Stimulated activated CD8-positive, alpha-beta memory T cell treated with anti-CD3 and anti-CD28 coated beads, Interleukin-4, amount 100 ng/mL, for 48 hours (primary cell): ENCODE results near the gene TTC9C.

Experiments used
- DNase-seq: peaks from one replicate; pipeline ENCODE4 v3.0.0-alpha.2; 2020

Gene TTC9C

DNA sequence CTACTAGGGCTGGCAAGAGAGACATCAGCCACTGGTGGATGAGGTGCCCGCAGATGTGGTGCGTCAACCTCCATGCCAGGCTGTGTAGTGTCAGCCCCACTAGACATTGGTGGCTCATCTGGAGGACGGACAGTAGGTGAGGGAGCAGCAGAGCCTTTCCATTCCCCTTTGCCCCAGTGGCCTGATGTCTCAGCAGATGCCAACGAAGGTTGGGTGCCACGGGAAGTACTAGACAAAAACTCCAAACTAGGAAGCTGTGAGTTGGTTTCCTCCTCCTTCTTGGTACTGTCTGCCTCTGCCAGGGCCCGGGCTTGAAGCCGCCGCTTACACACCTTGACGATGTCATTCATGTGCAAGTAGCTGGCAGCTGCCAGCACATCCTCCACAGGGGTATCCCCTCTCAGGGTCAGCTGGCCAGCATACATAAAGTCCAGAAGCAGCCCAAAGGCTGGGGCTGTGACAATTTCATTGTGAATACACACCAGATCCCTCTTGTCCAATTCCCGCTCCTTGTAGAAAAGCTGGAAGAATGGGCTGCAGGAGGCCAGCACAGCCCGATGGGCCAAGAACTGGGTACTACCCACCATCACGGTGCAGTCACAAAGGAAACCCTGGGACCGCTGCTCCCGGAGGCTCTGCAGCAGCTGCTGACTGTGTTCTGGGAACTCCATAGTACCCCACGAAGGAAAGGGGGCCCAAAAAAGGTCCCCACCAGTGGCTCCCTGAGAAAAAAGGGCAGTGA, 24.9 kb downstream of the TTC9C start:
- DNase-seq, result no peak

GRCh38 chr11:62753736-62754603, 25.7 kb downstream of the TTC9C start, which contains the start of gene ZBTB3:
TSS of gene ZBTB3 (minus strand) at chr11:62754160. CDS start at chr11:62753664, 496 bp downstream.
- DNase-seq, result peak; percentile 97

GRCh38 chr11:62755086-62755615, 26.9 kb downstream of the TTC9C start:
- DNase-seq, result no peak

DNA sequence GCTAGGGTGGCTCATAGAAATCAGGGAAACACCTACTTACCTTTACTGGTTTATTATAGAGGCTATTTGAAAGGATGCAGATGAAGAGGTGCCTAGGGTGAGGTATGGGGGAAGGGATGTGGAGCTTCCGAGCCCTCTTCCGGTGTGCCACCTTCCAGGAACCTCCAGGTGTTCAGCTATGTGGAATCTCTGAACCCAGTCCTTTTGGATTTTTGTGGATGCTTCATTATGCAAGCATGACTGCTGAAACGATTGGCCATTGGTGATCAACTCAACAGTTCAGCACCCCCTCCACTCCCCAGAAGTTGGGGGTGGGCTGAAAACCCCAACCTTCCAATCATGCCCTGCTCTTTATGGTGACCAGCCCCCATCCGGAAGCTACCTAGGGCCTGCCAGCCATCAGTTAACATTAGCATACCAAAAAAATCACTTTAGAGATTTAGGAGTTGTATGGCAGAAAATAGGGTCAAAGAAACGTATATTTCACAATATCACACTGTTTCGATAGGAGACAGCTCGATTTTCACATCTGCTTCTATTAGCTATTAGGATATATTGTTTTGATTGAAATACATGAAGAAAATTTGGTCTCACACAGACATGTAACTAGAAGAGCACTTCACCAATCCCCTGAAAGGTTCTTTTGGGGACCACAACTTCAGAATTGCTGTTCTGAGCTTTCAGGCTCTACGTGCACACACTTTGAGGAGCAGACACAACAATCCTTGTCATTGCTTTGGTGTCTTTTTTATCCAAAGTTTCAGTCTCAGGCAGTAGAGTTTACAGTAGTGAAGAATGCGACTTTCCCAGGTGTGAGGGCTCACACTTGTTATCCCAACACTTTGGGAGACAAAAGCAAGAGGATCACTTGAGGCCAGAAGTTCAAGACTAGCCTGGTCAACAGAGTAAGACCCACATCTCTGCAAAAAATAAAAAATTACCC, 29.8 kb downstream of the TTC9C start:
- no peak for DNase-seq

DNA sequence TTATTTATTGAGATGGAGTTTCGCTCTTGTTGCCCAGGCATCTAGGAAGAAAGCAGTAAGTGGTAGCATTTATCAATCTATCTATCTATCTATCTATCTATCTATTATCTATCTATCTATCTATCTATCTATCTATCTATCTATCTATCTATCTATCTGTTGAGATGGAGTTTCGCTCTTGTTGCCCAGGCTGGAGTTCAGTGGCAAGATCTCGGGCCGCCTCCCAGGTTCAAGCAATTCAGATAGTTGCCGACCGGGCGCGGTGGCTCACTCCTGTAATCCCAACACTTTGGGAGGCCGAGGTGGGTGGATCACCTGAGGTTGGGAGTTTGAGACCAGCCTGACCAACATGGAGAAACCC, 32.6 kb downstream of the TTC9C start:
- DNase-seq, result peak; percentile 44

- peak; percentile 48 for DNase-seq
Observed at GRCh38 chr11:62770778-62771143, 42.5 kb downstream of the TTC9C start.

DNA sequence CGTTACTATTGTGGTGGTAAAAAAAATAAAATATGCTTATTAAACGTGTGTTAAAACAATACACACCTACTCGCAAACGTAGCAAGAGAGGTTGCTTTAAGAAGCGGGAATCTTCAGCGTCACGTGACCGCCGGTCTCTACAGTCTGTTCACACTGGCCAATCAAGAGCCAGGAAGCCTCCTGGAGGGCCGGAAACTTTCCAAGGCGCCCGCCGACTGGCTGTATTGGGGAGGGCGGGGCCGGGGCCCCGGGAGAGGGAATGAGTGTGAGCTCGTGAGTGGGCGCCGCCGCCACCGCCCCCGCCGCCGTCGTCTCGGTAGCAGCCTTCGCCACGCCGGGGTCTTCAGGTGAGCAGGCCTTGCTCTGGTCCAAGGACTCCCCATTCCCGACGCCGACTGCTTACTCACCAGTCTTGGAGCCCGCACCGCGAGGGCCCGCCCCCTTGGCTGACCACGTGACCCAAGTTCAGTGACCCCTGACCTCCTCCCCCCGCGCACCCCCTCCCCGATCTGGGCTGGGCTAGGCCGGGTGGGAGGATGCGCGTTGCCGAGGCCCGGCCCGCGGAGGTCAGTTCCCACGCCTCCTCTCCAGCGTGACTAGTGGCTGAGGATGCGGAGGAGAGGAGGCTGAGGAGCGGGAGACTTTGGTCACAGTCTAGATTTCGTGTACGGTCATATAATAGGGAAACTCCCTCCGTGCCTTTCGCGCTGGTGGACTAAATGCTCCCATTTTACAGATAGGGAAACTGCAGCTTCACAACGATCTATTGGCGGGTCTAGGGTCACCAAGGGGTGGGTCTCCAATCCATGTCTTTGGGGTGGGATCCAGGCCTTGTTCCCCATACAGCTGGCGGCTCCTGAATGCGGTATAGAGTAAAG, 43.1 kb downstream of the TTC9C start, which contains the start of gene TAF6L:
TAF6L (plus strand) TSS at position 253 of the 878 bp plus-strand sequence. CDS start 4,388 bp downstream, outside the sequence.
- DNase-seq, result peak; percentile 98

- no peak for DNase-seq
Observed at GRCh38 chr11:62774407-62774806, 46.1 kb downstream of the TTC9C start.

DNA sequence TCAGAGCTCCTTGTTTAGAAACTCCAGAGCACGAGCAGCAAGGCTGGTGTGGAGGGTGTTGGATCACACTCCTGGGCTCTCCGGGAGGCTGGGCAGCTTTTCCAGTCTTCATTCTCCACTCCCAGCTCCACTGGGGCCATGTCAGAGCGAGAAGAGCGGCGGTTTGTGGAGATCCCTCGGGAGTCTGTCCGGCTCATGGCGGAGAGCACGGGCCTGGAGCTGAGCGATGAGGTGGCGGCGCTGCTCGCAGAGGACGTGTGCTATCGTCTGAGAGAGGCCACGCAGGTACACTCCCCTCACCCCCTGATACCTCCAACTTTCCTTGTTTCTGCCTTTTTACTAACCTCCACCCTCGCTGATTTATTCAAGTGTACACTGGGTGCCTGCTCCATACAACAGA, 47.4 kb downstream of the TTC9C start:
- no peak for DNase-seq

DNA sequence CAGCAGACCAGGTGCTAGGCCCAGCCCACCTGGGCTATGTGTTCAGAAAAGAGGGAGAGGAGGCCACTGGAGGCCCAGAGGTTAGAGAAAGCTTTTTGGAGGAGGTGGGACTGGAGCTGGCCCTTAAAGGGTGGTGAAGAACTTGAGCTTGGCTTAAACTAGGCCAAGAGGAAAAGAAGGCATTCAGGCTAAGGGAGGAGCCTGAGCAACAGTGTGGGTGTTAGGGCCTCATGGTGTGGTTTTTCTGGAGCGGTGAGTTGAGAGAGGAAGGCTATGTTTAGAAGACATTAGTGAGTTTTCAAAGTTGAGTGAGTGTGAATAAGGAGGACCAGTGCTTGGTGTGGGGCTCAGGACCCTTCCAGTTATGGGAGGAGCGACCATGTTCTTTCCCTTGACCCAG, 49.1 kb downstream of the TTC9C start:
- no peak for DNase-seq

DNA sequence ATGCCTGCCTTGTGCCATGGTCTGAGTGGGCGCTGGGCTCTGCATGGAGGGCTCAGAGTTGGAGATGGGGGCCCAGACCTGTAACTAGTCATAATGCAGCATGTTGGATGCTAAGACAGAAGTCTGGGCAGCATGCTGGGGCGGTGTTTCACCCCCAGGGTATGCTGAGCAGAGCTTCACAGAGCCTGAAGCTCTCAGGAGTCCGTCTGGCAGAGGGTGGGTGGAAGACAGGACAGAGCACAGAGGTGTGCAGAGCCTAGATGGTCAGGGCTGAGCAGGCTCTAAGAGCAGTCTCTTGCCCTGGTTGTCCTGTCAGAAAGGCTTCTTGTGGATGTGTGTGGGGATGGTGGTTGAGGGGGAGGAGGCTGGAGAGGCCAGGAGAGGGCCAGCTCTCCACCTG, 50.2 kb downstream of the TTC9C start:
- no peak for DNase-seq

DNA sequence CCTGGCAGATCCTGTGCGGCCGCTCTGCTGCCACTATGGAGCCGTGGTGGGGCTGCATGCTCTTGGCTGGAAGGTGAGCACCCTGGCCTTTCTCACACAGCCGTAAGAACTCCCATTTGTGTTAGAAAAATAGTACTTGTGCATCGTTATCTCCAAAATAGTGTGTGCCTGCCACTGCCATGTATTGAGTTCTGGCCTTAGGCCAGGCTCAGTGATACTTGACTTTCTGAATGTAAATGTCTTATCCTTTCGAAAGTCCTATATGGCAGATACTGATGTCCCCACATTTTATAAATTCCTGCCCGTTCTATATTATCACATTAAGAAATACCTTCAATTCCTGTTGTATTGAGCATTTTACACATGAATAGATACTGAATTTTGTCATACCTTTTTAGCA, 54.5 kb downstream of the TTC9C start:
- no peak for DNase-seq

DNA sequence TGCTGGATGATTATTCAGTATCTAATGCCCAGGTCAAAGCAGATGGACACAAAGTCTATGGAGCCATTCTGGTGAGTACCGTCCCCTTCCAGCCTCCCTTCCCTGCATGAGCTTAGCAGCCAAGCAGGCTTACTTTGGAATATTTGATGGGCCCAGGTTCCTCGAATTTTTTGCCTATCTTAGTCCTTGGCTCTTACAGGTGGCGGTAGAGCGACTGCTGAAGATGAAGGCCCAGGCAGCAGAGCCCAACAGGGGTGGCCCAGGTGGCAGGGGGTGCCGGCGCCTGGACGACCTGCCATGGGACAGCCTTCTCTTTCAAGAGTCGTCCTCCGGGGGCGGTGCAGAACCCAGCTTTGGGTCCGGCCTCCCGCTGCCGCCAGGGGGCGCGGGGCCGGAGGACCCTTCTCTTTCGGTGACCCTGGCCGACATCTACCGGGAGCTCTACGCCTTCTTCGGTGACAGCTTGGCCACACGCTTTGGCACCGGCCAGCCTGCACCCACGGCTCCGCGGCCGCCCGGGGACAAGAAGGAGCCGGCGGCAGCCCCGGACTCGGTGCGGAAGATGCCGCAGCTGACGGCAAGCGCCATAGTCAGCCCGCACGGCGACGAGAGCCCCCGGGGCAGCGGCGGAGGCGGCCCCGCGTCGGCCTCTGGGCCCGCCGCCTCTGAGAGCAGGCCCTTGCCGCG, 58.2 kb downstream of the TTC9C start:
- DNase-seq, result peak; percentile 90

DNA sequence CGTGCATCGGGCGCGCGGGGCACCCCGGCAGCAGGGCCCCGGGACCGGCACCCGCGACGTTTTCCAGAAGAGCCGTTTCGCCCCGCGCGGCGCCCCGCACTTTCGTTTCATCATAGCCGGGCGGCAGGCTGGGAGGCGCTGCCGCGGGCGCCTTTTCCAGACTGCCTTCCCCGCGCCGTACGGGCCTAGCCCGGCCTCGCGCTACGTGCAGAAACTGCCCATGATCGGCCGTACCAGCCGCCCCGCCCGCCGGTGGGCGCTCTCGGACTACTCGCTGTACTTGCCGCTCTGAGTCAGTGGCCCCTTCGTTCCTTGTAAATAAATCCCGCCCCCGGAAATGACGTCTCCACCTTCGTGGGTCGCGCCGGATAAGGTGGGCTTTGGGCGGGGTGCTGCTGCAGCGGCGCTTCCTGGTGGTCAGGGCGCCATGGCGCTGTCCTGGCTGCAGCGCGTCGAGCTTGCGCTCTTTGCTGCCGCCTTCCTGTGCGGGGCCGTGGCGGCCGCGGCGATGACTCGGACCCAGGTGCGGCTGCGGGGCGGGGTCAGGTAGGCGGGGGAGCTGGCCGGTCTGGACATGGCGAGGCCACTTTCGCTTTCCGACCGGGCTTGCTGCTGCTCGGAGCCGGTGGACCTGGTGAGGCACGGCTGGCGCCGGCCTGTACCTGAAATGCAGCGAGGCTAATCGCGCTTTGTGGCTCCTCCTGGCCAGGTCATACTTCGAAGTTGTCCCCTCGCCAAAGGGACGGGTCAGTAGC, 58.9 kb downstream of the TTC9C start, which contains the start of gene TMEM179B:
TMEM179B (plus strand) TSS at position 398 of the 755 bp plus-strand sequence; CDS start at position 428, 30 bp downstream.
- DNase-seq, result peak; percentile 100
